HepG2 (cell line): ENCODE data around the gene CYP4V2. TPM values are rescaled to one million over a fixed set of nuclear protein-coding genes. Genes with fewer than 3 reads are reported as not detected.

ENCODE experiments used
- ATAC-seq: fragments of 200-7000 bp; cut with Tn5 transposase; 3 replicates; pipeline ENCODE4 v1.9.1; 2020; ENCODE audit warnings: mild to moderate bottlenecking, moderate library complexity
- BruUV-seq: library from RNA; stranded (reverse); fragments of 400-500 nt; replicated peaks from 2 replicates; lab custom pipeline; 2021; lab: Mats Ljungman, UMichigan
- CTCF ChIA-PET: fragments of 300-600 bp; formaldehyde crosslinking; extraction: SDS; loops from one replicate; lab custom pipeline; 2021; ENCODE audit warnings: low total read pairs, inconsistent platforms, low intra/inter-chr PET ratio; lab: Yijun Ruan, JAX
- POLR2A ChIA-PET: fragments of 350-600 bp; sonication (Branson Sonifier 250); formaldehyde crosslinking; loops from one replicate; lab custom pipeline; 2020; ENCODE audit warnings: antibody characterized with exemption, inconsistent platforms; lab: Yijun Ruan, JAX
- DNase-seq: peaks from one replicate; pipeline ENCODE4 v3.0.0-alpha.2; 2015; ENCODE audit warnings: low spot score
- FAIRE-seq: peaks from 3 replicates; lab custom pipeline; 2011; peaks lifted over from hg19 to GRCh38; lab: Jason Lieb, UNC
- H2AFZ ChIP-seq: one replicate; pipeline ENCODE4 v1.6.1; 2011; ENCODE audit warnings: low read length, inconsistent platforms
- H3K27ac ChIP-seq: fragments of 300-600 bp; 3 replicates; pipeline ENCODE4 v1.8.0; 2011; ENCODE audit warnings: mixed run types, mild to moderate bottlenecking, mixed read lengths, low read length, inconsistent platforms; ENCODE audit not compliant: insufficient read depth; ENCODE audit errors: extremely low read length
- H3K27me3 ChIP-seq, 2 experiments: fragments of 200-600 bp in 1 of 2; 2 replicates in 1 of 2; 3 replicates in 1 of 2; pipeline versions ENCODE4 v1.6.0 to v1.8.0; 2011; ENCODE audit warnings: low read length in 2 of 2, mild to moderate bottlenecking in 2 of 2, moderate library complexity in 2 of 2, inconsistent platforms in 1 of 2; ENCODE audit not compliant: insufficient read depth in 2 of 2, control insufficient read depth in 1 of 2
- H3K36me3 ChIP-seq, 2 experiments: fragments of 200-600 bp in 1 of 2; replicated peaks in 1 of 2; 2 replicates in 1 of 2; 3 replicates in 1 of 2; pipeline versions ENCODE4 v1.5.1 to v1.8.0; 2011; ENCODE audit warnings: low read length in 2 of 2, inconsistent platforms in 1 of 2; ENCODE audit not compliant: insufficient read depth in 2 of 2, control insufficient read depth in 1 of 2
- H3K4me1 ChIP-seq: 2 replicates; pipeline ENCODE4 v1.5.1; 2012; ENCODE audit warnings: low read length, inconsistent platforms; ENCODE audit not compliant: insufficient read depth
- H3K4me2 ChIP-seq: 2 replicates; pipeline ENCODE4 v1.6.0; 2011; ENCODE audit warnings: low read depth, low read length, inconsistent platforms
- H3K4me3 ChIP-seq, 3 experiments: fragments of 200-600 bp in 1 of 3; sonication (generic), shearing (Covaris generic) in 1 of 3; replicated peaks in 1 of 3; 2 replicates each; pipeline ENCODE4 v1.5.1; 2011 to 2016; ENCODE audit warnings: low read length in 3 of 3, inconsistent platforms in 2 of 3, low read depth in 2 of 3, mild to moderate bottlenecking in 2 of 3, control low read depth in 1 of 3, mixed read lengths in 1 of 3; ENCODE audit not compliant: insufficient read depth in 1 of 3
- H3K79me2 ChIP-seq: one replicate; pipeline ENCODE4 v1.6.1; 2011; ENCODE audit warnings: low read length, inconsistent platforms; ENCODE audit not compliant: insufficient read depth
- H3K9ac ChIP-seq: 2 replicates; pipeline ENCODE4 v1.6.0; 2011; ENCODE audit warnings: mild to moderate bottlenecking, low read depth, low read length, inconsistent platforms; ENCODE audit not compliant: insufficient read depth
- H3K9me3 ChIP-seq: 2 replicates; pipeline ENCODE4 v1.5.1; 2012; ENCODE audit warnings: mild to moderate bottlenecking, low read length
- H4K20me1 ChIP-seq: 2 replicates; pipeline ENCODE4 v1.6.0; 2011; ENCODE audit warnings: inconsistent platforms, mild to moderate bottlenecking, low read length, moderate library complexity; ENCODE audit not compliant: insufficient read depth
- GATA4 ChIP-seq: sonication (generic); IDR thresholded peaks from 2 replicates; pipeline ENCODE4 v1.6.1; 2016; ENCODE audit warnings: antibody characterized with exemption, low read depth, borderline replicate concordance
- NFKB2 ChIP-seq: sonication (generic); formaldehyde crosslinking; IDR thresholded peaks from 2 replicates; pipeline ENCODE4 v1.4.0; 2020; ENCODE audit warnings: missing genetic modification reagents, borderline replicate concordance
- NR2F2 ChIP-seq: IDR thresholded peaks from 2 replicates; pipeline ENCODE4 v1.6.1; 2012; ENCODE audit warnings: low read depth, inconsistent platforms, borderline replicate concordance
- ZBTB37 ChIP-seq: sonication (generic); formaldehyde crosslinking; IDR thresholded peaks from 2 replicates; pipeline ENCODE4 v1.4.0; 2020; ENCODE audit warnings: mild to moderate bottlenecking, missing genetic modification reagents
- ZNF224 ChIP-seq: sonication (generic); formaldehyde crosslinking; IDR thresholded peaks from 2 replicates; pipeline ENCODE4 v1.5.0; 2020; ENCODE audit warnings: mild to moderate bottlenecking, missing genetic modification reagents
- ZNF350 ChIP-seq: sonication (generic); formaldehyde crosslinking; IDR thresholded peaks from 2 replicates; pipeline ENCODE4 v1.4.0; 2020; ENCODE audit warnings: mild to moderate bottlenecking, low read depth, missing genetic modification reagents, borderline replicate concordance
- ZNF724P ChIP-seq: sonication (generic); formaldehyde crosslinking; IDR thresholded peaks from 2 replicates; pipeline ENCODE4 v1.8.0; 2022; ENCODE audit warnings: missing genetic modification reagents, borderline replicate concordance
- WGBS: methylation state at CpG from one replicate; pipeline ENCODE4 v1.1.6; 2017; ENCODE audit warnings: low lambda C conversion rate; 5-methylcytosine and 5-hydroxymethylcytosine counted together
- in situ Hi-C: cut with HindIII; loops from 2 replicates; pipeline ENCODE4 v1.10.0; 2017; ENCODE audit warnings: low pct_unique_long_range_greater_than_20kb; ENCODE audit not compliant: extremely low pct_ligation_motif_present
- intact Hi-C: fragments of 100-400 bp; cut with micrococcal nuclease; formaldehyde crosslinking; loops from one replicate; pipeline ENCODE4 v1.10.0; 2022; ENCODE audit not compliant: unreplicated experiment
- polyA plus RNA-seq, 8 experiments: library from polyadenylated mRNA; depleted of rRNA in 3 of 8; stranded (reverse) in 7 of 8; unstranded in 1 of 8; fragments of >200 nt; fragmentation: Illumina TruSeq in 4 of 8; extraction: Trizol in 4 of 8; gene quantifications; 2 replicates each; pipeline versions ENCODE4 v1.2.1 to v1.2.3, GENCODE V29; 2011 to 2016; ENCODE audit warnings: low read depth in 4 of 8, missing spikeins in 1 of 8, mixed read lengths in 1 of 8; ENCODE audit not compliant: insufficient read depth in 1 of 8
- total RNA-seq, 5 experiments: library from RNA; depleted of rRNA; stranded (reverse); fragments of >200 nt; fragmentation: Illumina TruSeq; extraction: Trizol; gene quantifications; 2 replicates each; pipeline ENCODE4 v1.2.3, GENCODE V29; 2016; ENCODE audit warnings: low read depth in 1 of 5
- TF ChIP-seq, protein P1 (sequence below): sonication (generic); formaldehyde crosslinking; IDR thresholded peaks from 2 replicates; pipeline ENCODE4; 2020; ENCODE audit warnings: missing genetic modification reagents, mild to moderate bottlenecking, borderline replicate concordance
- TF ChIP-seq, protein P2 (sequence below): sonication (generic); formaldehyde crosslinking; IDR thresholded peaks from 2 replicates; pipeline ENCODE4 v1.4.0; 2020; ENCODE audit warnings: mild to moderate bottlenecking, missing genetic modification reagents
- TF ChIP-seq, protein P3 (sequence below): sonication (generic); formaldehyde crosslinking; IDR thresholded peaks from 2 replicates; pipeline ENCODE4 v1.4.0; 2020; ENCODE audit warnings: mild to moderate bottlenecking, missing genetic modification reagents

CYP4V2 gene
- total and polyA plus RNA-seq, 2 of the 13 experiments (the other 11 are each of a cell fraction or from before 2014, with no cell fraction given), result 4.7 to 7.2 TPM

- TF ChIP-seq, protein P1, sequence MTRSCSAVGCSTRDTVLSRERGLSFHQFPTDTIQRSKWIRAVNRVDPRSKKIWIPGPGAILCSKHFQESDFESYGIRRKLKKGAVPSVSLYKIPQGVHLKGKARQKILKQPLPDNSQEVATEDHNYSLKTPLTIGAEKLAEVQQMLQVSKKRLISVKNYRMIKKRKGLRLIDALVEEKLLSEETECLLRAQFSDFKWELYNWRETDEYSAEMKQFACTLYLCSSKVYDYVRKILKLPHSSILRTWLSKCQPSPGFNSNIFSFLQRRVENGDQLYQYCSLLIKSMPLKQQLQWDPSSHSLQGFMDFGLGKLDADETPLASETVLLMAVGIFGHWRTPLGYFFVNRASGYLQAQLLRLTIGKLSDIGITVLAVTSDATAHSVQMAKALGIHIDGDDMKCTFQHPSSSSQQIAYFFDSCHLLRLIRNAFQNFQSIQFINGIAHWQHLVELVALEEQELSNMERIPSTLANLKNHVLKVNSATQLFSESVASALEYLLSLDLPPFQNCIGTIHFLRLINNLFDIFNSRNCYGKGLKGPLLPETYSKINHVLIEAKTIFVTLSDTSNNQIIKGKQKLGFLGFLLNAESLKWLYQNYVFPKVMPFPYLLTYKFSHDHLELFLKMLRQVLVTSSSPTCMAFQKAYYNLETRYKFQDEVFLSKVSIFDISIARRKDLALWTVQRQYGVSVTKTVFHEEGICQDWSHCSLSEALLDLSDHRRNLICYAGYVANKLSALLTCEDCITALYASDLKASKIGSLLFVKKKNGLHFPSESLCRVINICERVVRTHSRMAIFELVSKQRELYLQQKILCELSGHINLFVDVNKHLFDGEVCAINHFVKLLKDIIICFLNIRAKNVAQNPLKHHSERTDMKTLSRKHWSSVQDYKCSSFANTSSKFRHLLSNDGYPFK (CRISPR knock-in tag), result no peak
- no peak for TF ChIP-seq ZBTB37 (CRISPR knock-in tag)
Observed at GRCh38 chr4:186189656-186190055, 1.7 kb upstream of the CYP4V2 start (continued).

- no peaks in the 10 kb centered on the region for H3K36me3 ChIP-seq
- ATAC-seq (peak; percentile 71), DNase-seq (no peak), FAIRE-seq (no peak)
- BruUV-seq, result TSS peak; percentile 88
- no peaks in the 10 kb centered on the region for H3K27me3 ChIP-seq
- H2AFZ ChIP-seq, result no peak overlapping the region
- ChIA-PET POLR2A (interaction anchor here (1.0 to 3.4 kb wide), 3 partner anchors 21 to 75 kb away, joined by 4 to 22 read pairs (median 7); partner anchors contain the start of gene F11), CTCF (no interaction called here)
- H3K4me2 ChIP-seq, result peak overlapping the region; percentile 90
- no peaks in the 10 kb centered on the region for H3K79me2 ChIP-seq
- H3K27ac ChIP-seq, result peak overlapping the region; percentile 91
- H3K9ac ChIP-seq, result peak overlapping the region; percentile 77
- intact Hi-C loops (loop anchor here (5.0 kb wide), 2 partner anchors 43 to 77 kb away; partner anchors contain the start of gene F11), in situ Hi-C loops (no loop called here)
- WGBS, result 2% methylated on average over 7 of the region's 34 CpGs
- H4K20me1 ChIP-seq, result no peaks in the 10 kb centered on the region
- peak overlapping the region; percentile 79 to 89 (median 79) for H3K4me3 ChIP-seq
- H3K4me1 ChIP-seq, result peaks cover 22% of the 10 kb centered on the region
- no peaks in the 10 kb centered on the region for H3K9me3 ChIP-seq
- TF ChIP-seq, protein P2, sequence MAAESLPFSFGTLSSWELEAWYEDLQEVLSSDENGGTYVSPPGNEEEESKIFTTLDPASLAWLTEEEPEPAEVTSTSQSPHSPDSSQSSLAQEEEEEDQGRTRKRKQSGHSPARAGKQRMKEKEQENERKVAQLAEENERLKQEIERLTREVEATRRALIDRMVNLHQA (CRISPR knock-in tag), result no peak
- TF ChIP-seq GATA4, result no peak
- 0 out of 2 replicates have a peak, but pooled peaks have one; percentile 2 for TF ChIP-seq ZNF224 (CRISPR knock-in tag)
- TF ChIP-seq ZNF350, result 0 out of 2 replicates have a peak, but pooled peaks have one; percentile 63
- TF ChIP-seq, protein P3, sequence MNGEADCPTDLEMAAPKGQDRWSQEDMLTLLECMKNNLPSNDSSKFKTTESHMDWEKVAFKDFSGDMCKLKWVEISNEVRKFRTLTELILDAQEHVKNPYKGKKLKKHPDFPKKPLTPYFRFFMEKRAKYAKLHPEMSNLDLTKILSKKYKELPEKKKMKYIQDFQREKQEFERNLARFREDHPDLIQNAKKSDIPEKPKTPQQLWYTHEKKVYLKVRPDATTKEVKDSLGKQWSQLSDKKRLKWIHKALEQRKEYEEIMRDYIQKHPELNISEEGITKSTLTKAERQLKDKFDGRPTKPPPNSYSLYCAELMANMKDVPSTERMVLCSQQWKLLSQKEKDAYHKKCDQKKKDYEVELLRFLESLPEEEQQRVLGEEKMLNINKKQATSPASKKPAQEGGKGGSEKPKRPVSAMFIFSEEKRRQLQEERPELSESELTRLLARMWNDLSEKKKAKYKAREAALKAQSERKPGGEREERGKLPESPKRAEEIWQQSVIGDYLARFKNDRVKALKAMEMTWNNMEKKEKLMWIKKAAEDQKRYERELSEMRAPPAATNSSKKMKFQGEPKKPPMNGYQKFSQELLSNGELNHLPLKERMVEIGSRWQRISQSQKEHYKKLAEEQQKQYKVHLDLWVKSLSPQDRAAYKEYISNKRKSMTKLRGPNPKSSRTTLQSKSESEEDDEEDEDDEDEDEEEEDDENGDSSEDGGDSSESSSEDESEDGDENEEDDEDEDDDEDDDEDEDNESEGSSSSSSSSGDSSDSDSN (CRISPR knock-in tag), result peak; percentile 49
- TF ChIP-seq NFKB2, result 0 out of 2 replicates have a peak, but pooled peaks have one; percentile 52
- no peak for TF ChIP-seq ZNF724P (CRISPR knock-in tag)
- TF ChIP-seq NR2F2, result no peak
- TF ChIP-seq, protein P1 (CRISPR knock-in tag), result 0 out of 2 replicates have a peak, but pooled peaks have one; percentile 34
Observed at GRCh38 chr4:186190581-186191199, 677 bp upstream of the CYP4V2 start.
